Endodermal cell (in vitro differentiated cells): ENCODE results near the gene PAX9. TPM values are rescaled to one million over a fixed set of nuclear protein-coding genes. Genes with fewer than 3 reads are reported as not detected.

Experiments
- DNase-seq: peaks from one replicate; pipeline ENCODE4 v3.0.0-alpha.2; 2017
- H3K27ac ChIP-seq: 2 replicates; pipeline ENCODE4 v1.5.1; 2013; ENCODE audit warnings: mild to moderate bottlenecking, low read depth, low read length, moderate library complexity
- H3K27me3 ChIP-seq: 2 replicates; pipeline ENCODE4 v1.6.1; 2013; ENCODE audit warnings: mild to moderate bottlenecking, low read length, moderate library complexity; ENCODE audit not compliant: insufficient read depth, control insufficient read depth, poor library complexity, severe bottlenecking
- H3K36me3 ChIP-seq: 2 replicates; pipeline ENCODE4 v1.7.0; 2013; ENCODE audit warnings: mild to moderate bottlenecking, low read length, moderate library complexity; ENCODE audit not compliant: control insufficient read depth, insufficient read depth
- H3K4me1 ChIP-seq: one replicate; pipeline ENCODE4 v1.7.0; 2013; ENCODE audit warnings: low read length; ENCODE audit not compliant: control insufficient read depth, insufficient read depth
- H3K4me3 ChIP-seq: 2 replicates; pipeline ENCODE4 v1.5.1; 2013; ENCODE audit warnings: mild to moderate bottlenecking, low read length, moderate library complexity
- H3K9ac ChIP-seq: 2 replicates; pipeline ENCODE4 v1.6.1; 2013; ENCODE audit warnings: mild to moderate bottlenecking, low read length, moderate library complexity; ENCODE audit not compliant: poor library complexity, severe bottlenecking; ENCODE audit errors: extremely low read depth
- H3K9me3 ChIP-seq: 2 replicates; pipeline ENCODE4 v1.6.1; 2013; ENCODE audit warnings: mild to moderate bottlenecking, low read length, moderate library complexity; ENCODE audit not compliant: control insufficient read depth
- H3K27ac Mint-ChIP-seq: 2 replicates; pipeline ENCODE4 v1.8.0; 2020; ENCODE audit warnings: mixed read lengths
- H3K27me3 Mint-ChIP-seq: 2 replicates; pipeline ENCODE4 v1.8.0; 2021; ENCODE audit warnings: mild to moderate bottlenecking, mixed read lengths; ENCODE audit not compliant: insufficient read depth
- H3K36me3 Mint-ChIP-seq: 2 replicates; pipeline ENCODE4 v1.8.0; 2020; ENCODE audit warnings: low read depth, mixed read lengths
- H3K4me1 Mint-ChIP-seq: 2 replicates; pipeline ENCODE4 v1.8.0; 2020; ENCODE audit warnings: mixed read lengths
- H3K4me3 Mint-ChIP-seq: 2 replicates; pipeline ENCODE4 v1.8.0; 2020; ENCODE audit warnings: mild to moderate bottlenecking, moderate library complexity, mixed read lengths
- H3K9me3 Mint-ChIP-seq: 2 replicates; pipeline ENCODE4 v1.8.0; 2020; ENCODE audit warnings: mild to moderate bottlenecking, mixed read lengths
- WGBS, 2 experiments: methylation state at CpG; one replicate each; pipeline versions ENCODE4 v1.1.5 to v1.1.7; 2013; ENCODE audit warnings: missing lambda C conversion rate in 2 of 2, mixed read lengths in 1 of 2; ENCODE audit not compliant: insufficient coverage in 1 of 2, insufficient read length in 1 of 2; 5-methylcytosine and 5-hydroxymethylcytosine counted together
- total RNA-seq, 2 donors: library from RNA; stranded (reverse); fragmentation: NEBNext Ultra II Directional in 1 of 2; extraction: Animal tissue kit (Norgen Biotek cat#: 25700) in 1 of 2; gene quantifications; 2 replicates in 1 of 2; 3 replicates in 1 of 2; pipeline ENCODE4 v1.2.1, GENCODE V29; 2021
- TF ChIP-seq, protein P1 (sequence below): fragments of 200-600 bp; sonication (generic); conservative IDR thresholded peaks from 2 replicates; pipeline ENCODE4 v1.5.0; 2021; ENCODE audit warnings: antibody characterized with exemption, mild to moderate bottlenecking

The PAX9 gene
- total RNA-seq, 2 donors from 2014 or later, result 0.22 to 0.35 TPM

DNA sequence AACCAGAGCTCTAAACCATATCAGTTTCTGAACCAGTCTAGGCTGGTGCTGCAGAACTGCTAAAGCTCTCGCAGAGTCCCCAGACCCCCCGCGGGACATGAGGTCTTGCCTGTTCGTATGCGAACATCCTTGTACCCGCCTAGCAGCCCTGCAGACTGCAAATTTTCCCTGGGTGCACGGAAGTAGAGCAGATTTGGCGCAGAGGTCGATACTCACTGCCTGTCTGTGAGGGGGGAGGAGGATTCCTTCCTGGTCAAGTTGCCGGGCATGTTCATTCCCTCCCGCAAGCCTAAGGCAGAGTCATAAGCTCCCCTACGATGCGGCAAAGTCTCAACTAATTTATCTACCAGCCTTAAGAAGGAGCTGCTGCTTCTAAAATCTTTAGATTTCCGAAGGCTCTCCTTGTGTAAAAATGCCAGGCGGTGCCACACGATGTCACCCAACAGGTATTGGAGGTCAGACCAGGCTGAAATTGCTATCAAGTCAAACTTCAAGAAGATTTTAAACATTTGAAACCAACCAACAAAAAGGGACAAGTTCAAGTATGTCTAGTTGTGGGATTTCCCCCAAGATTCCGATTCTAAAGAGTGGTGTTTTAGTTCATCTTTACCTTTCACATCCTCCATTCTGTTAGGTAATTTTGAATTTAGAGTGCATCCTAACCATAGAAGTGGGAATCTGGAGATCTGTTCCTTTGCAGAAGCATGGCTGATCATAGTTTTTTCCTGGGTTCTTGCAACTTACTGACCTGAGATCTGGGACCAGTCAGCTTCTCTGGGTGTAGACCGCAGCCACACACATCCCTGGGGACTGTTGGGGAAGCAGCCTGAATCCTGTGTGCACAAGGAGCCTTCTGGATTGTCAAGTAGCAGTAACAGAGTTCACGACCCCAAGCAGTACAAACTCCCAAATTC lies 1.6 kb upstream of the PAX9 start:
- H3K4me3 ChIP-seq, result peak overlapping the region; percentile 55
- peaks cover 100% of the 10 kb centered on the region for H3K27me3 ChIP-seq
- no peak overlapping the region for H3K9ac ChIP-seq
- peaks cover 7% of the 10 kb centered on the region for H3K4me1 ChIP-seq
- WGBS, 2 experiments, result 10% methylated on average over 14 to 19 of the region's 19 CpGs
- Mint-ChIP-seq H3K4me1 (peaks cover 40% of the 10 kb centered on the region), H3K9me3 (no peaks in the 10 kb centered on the region), H3K36me3 (no peaks in the 10 kb centered on the region), H3K27ac (no peak overlapping the region), H3K27me3 (peaks cover 100% of the 10 kb centered on the region), H3K4me3 (no peak overlapping the region)
- TF ChIP-seq, protein P1, sequence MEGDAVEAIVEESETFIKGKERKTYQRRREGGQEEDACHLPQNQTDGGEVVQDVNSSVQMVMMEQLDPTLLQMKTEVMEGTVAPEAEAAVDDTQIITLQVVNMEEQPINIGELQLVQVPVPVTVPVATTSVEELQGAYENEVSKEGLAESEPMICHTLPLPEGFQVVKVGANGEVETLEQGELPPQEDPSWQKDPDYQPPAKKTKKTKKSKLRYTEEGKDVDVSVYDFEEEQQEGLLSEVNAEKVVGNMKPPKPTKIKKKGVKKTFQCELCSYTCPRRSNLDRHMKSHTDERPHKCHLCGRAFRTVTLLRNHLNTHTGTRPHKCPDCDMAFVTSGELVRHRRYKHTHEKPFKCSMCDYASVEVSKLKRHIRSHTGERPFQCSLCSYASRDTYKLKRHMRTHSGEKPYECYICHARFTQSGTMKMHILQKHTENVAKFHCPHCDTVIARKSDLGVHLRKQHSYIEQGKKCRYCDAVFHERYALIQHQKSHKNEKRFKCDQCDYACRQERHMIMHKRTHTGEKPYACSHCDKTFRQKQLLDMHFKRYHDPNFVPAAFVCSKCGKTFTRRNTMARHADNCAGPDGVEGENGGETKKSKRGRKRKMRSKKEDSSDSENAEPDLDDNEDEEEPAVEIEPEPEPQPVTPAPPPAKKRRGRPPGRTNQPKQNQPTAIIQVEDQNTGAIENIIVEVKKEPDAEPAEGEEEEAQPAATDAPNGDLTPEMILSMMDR, result no peak
- DNase-seq, result peak; percentile 59
- H3K27ac ChIP-seq, result no peak overlapping the region
- no peaks in the 10 kb centered on the region for H3K9me3 ChIP-seq
- H3K36me3 ChIP-seq, result no peaks in the 10 kb centered on the region

DNA sequence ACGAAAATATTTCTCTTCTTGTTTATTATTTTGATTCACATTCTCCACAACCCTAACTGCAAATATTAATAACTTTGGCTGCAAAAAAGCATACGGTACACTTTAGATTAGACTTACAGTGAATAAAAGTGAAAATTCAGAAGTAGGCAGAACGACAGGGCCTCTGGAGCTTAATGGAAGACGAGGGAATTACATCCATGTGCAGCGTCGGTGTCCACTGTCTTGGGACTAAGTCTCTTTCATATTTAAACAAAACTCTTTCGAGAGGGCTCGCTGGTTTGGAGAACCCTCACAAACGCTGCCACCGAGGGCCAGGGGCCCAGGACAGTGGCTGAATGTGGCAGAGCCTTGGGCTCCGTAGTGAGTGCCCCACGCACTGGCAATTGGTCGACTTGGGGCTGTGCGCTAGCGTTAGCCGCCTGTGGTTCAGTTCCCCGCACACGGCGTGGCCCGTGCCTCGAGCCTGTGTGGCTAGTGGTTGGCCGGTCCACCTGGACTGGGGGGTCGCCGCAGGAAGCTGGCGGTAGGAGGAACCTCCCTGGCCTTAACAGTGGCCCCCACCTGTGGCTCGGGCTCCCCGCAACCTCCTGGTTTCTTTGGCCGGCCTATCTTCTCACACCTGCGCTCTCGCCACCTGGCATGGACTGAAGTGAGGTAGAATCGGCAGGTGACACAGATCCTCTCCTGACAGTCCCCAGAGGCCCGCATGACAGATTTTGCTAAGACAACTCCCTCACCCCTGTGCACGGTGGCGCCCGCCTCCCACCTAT lies 739 bp upstream of the PAX9 start:
- Histone ChIP-seq H3K9ac (no peak overlapping the region), H3K9me3 (no peaks in the 10 kb centered on the region), H3K4me3 (peak overlapping the region; percentile 79), H3K27ac (no peak overlapping the region), H3K4me1 (peaks cover 7% of the 10 kb centered on the region), H3K36me3 (no peaks in the 10 kb centered on the region), H3K27me3 (peaks cover 100% of the 10 kb centered on the region)
- Mint-ChIP-seq H3K4me3 (peak overlapping the region; percentile 55), H3K9me3 (no peaks in the 10 kb centered on the region), H3K36me3 (no peaks in the 10 kb centered on the region), H3K4me1 (peaks cover 40% of the 10 kb centered on the region), H3K27me3 (peaks cover 100% of the 10 kb centered on the region), H3K27ac (no peak overlapping the region)
- 5 to 6% methylated on average over 18 to 35 of the region's 35 CpGs for WGBS, 2 experiments
- DNase-seq, result no peak
- TF ChIP-seq, protein P1, result no peak

- H3K36me3 ChIP-seq, result no peaks in the 10 kb centered on the region
- H3K9ac ChIP-seq, result no peak overlapping the region
- peaks cover 7% of the 10 kb centered on the region for H3K4me1 ChIP-seq
- Mint-ChIP-seq H3K4me3 (peak overlapping the region; percentile 55), H3K4me1 (peaks cover 39% of the 10 kb centered on the region), H3K27me3 (peaks cover 98% of the 10 kb centered on the region), H3K36me3 (no peaks in the 10 kb centered on the region), H3K27ac (no peak overlapping the region), H3K9me3 (no peaks in the 10 kb centered on the region)
- H3K9me3 ChIP-seq, result no peaks in the 10 kb centered on the region
- 0 to 1% methylated on average over 3 to 11 of the region's 11 CpGs for WGBS, 2 experiments
- peak overlapping the region; percentile 79 for H3K4me3 ChIP-seq
- peaks cover 100% of the 10 kb centered on the region for H3K27me3 ChIP-seq
- H3K27ac ChIP-seq, result no peak overlapping the region
- DNase-seq, result no peak
- TF ChIP-seq, protein P1, result no peak
Measured at GRCh38 chr14:36662258-36662542, 540 bp downstream of the PAX9 start.
